HuH-7 (cell line): ENCODE results near the gene CCDC148.

Experiments
- DNase-seq: peaks from one replicate; pipeline ENCODE4 v3.0.0; 2011; ENCODE audit warnings: low spot score

CCDC148 gene

DNA sequence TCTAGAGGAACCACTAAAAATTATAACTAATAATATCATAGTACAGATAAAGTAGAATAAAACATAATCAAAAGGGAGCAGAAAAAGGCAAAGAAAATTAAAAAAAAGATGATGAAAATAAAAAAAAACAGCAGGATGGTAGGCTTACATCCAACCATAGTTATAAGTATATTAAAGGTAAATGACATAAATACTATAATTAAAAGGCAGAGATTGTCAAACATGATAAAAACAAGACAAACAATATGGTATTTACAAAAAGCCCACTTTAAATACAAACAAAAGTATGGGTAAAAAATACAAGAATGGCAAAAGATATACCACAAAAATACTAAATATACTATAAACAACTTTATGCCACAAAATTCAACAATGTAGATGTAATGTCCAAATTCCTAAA is 24.4 kb downstream of the CCDC148 start:
- no peak for DNase-seq

DNA sequence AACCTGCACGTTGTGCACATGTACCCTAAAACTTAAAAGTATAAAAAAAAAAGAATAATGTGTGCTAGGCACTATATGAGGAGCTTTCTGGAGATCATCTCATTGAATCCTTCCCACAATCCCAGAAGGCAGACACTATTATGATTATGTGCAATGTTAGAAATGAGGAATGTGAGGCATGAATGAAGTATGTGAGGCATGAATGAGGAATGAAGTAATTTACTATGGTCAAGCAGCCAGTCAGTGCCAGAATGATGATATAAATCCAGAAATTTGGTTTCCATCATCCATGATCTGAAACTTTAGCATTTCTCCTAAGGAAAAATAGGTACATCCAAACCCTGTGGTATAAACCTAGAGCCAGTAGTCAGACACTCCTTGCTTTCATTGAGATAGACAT is 42.0 kb downstream of the CCDC148 start:
- no peak for DNase-seq

DNA sequence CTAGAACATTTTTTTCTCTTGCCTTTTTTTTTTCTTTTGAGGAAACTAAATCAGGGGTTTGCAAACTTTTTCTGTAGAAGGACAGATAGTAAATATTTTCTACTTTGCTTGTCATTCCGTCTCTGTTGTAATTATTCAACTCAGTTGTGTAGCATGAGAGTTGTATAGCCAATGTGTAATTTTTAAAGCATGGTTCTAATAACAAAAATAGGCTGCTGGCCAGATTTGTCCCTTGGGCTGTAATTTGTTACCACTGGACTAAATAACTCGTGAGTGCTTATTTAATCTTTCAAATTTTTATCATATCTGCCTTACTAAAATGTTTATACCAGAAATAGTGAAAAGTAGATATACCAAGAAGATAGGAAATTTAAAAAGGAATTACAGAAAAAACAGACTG is 43.0 kb downstream of the CCDC148 start:
- no peak for DNase-seq

DNA sequence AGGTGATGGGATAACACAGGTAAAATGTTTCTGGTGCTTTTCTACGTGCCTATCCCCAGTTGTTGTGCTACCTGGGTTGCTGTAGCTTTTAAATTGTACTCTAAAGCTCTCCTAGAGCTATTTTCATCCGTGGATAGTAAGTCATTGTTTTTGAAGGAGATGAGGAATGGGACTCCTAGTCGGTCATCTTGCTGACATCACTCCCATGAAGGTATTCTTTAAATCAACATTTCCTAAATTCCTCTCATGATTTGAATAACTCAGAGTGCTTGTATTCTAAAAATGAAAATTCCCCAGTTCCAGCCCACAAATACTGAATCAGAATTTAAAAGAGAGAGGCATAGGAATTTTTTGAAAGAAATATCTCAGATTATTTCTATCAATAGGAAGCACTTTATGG is 44.3 kb downstream of the CCDC148 start:
- no peak for DNase-seq

DNA sequence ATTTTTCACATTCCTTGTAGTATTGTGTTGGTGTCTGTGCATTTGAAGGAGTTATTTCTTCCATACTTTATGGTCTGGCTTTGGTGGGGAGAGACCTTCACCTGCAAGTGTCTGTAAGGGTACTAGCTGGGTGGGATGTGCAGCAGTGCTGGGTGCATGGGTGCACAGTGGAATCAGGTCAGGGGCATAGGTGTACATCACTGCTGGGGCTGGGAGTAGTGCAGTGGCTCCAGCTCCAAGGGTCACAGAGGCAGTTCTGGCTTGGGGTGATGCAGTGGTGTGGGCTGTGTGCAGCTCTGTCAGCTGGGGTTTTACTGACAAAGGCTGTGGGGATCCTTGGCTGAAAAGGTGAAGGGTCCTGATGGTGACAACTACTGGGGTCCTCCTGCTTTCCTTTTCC is 44.8 kb downstream of the CCDC148 start:
- DNase-seq: no peak

DNA sequence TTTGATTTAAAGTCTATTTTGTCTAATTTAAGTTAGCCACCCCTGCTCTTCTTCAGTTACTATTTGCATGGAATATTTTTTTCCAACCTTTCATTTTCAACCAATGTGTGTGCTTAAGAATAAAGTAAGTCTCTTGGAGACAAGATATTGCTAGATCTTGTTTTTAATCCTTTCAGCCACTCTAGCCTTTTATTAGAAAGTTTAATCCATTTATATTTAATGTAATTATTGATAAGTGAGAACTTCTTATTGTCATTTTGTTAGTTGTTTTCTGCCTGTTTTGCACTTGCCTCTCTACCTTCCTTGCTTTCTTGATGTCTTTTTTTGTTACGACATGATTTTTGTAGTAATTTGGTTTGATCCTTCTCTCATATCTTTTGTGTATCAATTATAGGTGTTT is 46.4 kb downstream of the CCDC148 start:
- DNase-seq: no peak

DNA sequence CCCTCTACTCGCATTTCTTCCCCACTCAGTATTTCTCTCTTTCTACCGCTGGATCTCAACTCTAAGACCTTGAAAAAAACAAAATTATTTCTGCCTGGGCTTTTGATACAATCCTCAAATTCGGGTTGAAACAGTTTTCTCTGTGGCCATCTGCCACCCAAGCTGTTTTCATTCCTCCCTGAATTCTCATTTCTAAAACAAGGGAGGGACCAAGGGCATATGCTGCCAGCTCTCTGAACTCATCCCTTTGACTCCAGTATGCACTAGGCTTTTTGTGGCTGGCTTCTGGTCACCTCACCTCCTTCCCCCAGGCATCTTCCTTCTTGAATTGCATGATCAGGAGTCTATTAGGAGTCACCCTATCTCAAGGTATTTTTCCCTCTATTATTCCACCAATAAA is 49.5 kb downstream of the CCDC148 start:
- DNase-seq: no peak

DNA sequence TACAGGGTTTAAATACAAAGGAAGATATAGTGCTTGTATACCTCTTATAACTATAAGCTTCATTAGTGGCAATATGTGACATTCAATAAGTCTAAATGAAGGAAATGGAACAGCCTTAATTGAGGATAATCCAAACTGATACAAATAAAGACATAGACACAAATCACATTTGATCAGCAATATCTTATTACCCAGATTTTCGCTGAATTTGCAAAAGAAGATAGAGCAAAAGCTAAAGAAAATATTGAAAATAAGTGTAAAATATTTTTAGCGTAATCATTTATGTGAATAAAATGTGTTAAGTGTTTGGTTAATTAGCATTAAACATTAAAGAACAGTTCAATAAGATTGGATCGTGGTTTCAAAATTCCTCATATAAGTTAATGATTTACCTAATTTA is 51.2 kb downstream of the CCDC148 start:
- DNase-seq: no peak

DNA sequence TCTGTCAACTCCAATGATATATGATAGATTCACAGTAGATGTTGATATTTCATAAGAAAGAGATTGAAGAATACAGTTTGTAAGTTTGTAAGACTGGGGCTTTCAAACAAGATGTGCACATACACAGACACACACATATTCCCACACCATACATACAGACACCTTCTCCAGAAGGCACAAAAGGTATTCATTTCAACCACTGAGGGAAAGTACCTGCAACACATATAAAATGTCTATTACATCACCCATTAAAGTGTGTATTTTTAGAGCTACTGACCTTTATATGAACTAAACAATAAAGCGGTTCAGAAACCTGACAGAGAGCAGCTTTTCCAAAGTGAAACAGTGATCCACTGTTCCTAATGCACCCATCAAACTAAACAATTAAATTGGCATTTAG is 53.3 kb downstream of the CCDC148 start:
- no peak for DNase-seq

DNA sequence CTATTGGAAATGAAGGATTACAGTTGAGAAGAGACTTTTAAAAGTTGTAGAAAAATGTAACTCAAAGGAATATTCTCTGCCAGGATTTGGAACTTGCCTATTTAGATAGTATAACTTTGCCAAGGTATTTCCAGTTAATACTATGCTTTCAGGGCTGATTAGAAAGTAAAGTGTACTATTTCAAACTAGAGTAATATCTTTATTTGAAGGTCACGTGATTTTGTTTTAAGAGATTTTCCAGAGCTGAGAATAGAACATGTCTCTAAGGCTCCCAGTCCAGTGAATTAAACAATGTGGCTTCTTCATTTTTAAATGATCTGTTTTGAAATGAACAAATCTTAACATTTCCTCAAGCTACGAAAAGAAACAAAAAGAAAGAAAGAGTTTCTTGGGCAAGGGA is 53.9 kb downstream of the CCDC148 start:
- no peak for DNase-seq

DNA sequence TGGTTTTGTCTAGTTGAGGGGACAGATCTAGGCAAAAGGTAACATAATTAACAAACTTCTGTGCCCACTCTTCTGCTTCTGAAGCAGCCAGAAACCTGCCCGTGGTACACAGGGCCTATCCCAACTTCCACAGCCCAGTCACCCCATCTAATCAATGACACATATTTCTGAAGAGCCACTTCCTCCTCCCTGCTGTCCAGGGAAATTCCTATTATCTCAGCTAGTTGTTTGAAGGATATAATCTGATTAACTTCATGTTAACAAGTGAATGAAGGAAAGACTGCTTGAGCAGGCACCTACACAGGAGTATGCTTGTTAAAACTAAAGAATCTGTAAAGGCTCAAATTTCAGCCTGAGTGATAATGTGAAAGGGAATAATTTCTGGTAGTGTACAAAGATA is 61.4 kb downstream of the CCDC148 start:
- no peak for DNase-seq

DNA sequence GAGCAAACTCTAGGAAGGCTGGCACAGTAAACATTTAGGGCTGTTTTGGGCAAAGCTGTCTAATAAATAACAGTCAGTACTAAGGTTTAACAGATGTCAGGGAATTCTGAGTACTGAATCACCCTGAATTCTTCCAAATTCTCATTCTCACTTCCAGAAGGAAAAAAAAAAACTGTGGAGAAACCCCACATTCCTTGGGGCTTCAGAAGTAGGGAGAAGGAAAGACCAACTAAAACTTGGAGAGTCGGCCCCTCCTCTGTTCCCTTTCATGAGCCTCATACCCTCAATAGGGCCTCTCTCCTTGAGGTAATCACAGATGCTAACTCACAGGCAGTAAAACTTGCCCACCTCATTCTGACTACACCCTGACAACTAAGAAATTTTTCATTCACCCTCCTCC is 62.1 kb downstream of the CCDC148 start:
- no peak for DNase-seq

DNA sequence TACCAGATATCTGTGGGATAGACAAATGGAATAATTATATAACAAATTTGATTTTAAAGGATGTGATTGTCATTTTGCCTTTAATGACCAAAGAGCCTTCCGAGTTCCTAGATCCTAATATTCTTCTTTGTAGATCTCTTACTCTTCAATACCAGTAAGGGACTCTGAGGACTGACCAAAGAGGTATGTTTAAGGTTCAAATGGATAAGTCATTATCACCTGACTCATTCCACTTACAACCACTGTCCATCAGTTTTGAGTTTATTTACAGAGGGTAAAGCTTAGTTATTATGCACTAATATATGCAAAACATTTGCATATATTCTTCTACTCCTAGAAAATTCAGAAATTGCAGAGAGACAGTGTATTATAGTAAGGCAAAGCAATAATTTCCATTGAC is 62.7 kb downstream of the CCDC148 start:
- no peak for DNase-seq

DNA sequence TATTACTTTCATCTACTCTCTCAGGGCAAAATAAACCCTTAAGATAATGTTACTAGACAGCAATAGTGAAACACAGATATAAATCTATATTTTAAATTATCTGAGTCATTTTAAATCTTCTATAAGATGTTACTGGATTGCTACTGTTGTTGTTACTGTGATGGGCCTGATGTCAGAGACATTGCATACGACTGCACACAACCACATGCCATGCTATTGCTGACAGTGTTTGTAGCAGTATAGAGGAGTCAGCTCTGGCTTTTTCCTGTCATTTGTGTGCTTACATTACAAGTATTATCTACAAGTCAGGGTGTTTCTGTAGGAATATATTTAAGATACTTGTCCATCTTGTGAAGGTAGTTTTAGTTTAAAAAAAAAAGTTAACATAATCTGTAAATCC is 63.9 kb downstream of the CCDC148 start:
- DNase-seq: no peak

DNA sequence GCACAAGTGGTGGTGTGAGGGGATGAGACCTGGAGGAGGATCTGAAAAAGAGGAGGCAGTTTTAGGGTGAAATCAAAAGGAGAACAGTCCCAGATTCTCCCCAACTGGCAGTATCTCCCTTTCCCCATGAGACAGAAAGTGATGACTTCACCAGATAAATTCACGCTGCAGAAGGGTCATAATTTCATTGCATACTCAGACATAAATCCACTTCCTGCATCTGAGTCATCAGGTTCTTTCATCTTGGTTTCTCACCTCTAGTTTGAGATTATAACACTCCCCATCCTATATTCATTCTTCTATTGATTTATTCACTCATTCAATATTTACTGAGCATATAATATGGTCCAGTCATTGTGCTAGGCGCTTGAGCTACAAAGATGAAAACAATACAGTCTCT is 64.7 kb downstream of the CCDC148 start:
- no peak for DNase-seq

DNA sequence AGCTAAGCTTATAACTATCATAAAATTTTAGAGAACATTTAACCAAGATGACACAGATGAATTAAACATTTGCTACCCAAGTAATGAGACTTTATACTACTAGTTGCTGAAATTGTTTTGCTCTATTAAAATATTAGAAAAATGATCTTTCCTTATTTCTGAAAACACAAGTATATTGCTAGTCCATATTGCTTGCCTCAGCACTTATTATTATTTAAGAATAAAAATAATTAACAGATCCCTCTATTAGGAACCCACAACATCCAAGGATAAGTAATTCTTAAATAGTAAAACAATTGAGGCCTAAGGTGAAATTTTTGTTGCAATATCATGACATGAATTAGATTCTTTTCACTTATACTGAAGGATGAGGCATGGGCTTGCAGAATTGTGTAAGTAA is 65.2 kb downstream of the CCDC148 start:
- DNase-seq: no peak

DNA sequence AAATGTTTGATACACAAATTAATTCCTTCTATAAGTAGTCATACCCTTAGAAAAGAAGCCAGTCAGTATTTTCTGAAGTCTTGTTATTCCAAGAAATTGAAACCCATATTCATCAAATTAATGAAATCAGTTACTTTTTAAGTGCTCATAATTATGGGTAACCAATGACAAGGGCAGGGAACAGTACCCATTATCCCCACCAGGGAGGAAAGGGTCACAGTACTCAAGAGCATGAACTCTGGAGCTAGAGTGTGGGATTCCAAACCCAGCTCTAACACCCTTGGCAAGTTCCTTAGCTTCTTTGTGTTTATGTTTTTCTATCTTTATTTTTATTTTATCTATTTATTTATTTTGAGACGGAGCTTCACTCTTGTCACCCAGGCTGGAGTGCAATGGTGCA is 68.4 kb downstream of the CCDC148 start:
- no peak for DNase-seq

DNA sequence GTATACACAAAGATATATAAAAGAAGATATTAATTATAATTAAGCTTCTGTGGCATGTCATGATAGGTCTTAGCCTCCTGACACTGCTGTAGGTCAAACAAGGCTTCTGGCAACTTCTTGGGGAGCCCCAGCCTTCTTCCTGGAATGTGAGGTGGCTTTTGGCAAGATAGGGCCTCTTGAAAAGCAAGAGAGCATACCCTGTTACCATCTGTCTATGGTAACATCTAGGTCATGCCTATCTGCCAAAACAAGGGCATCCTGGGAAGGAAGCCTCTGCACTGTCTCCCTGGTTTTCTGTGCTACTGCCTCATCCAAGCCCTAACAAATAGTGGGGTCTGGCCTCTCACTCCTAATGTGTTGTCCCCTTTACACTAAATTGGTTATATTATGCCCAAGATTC is 70.9 kb downstream of the CCDC148 start:
- no peak for DNase-seq

DNA sequence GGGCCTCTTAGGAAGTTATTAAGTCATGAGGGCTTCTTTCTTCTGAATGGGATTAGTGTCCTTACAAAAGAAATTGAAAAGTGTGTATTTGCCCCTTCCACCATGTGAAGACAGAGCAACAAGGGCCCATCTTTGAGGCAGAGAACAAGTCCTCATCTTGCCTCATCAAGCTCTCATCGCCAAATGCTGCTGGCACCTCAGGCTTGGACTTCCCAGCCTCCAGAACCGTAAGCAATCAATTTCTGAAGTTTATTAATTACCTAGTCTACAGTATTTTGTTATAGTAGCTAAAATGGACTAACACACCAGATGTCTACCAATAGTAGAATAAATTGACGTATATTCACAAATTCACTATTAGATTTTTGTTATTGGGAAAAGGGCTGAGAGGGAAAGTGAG is 74.6 kb downstream of the CCDC148 start:
- DNase-seq: no peak

DNA sequence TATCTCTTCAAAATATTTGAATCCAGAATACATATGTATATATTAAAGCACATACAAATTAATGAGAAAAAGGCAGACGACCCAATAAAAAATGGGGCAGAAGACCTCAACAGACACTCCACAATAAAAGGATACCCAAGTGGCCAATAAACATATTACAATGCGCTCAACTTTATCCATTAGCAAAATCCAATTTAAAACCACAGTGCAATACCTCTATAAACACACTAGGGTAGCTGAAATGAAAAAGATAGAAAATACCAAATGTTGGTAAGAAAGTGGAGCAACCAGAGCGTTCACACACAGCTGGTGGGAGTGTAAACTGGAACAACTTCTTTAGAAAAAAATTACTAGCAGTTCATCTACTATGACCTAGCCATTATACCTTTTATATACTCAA is 75.3 kb downstream of the CCDC148 start:
- no peak for DNase-seq

DNA sequence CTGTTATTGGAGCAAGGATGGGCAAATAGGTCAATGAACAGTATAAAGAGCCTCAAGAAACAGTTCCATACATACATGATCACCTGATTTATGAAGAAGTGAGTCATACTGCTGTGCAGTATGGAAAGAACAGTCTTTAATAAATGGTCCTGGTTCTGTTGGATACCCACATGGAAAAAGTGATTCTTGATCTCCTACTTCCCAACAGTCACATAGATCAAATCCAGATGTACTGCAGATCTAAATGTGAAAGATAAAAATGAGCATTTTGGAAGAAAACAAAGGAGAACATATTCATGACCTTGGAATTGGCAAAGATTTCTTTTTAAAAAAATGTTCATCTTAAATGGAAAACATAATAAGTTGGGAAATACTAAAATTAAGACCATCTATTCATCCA is 75.8 kb downstream of the CCDC148 start:
- DNase-seq: no peak

DNA sequence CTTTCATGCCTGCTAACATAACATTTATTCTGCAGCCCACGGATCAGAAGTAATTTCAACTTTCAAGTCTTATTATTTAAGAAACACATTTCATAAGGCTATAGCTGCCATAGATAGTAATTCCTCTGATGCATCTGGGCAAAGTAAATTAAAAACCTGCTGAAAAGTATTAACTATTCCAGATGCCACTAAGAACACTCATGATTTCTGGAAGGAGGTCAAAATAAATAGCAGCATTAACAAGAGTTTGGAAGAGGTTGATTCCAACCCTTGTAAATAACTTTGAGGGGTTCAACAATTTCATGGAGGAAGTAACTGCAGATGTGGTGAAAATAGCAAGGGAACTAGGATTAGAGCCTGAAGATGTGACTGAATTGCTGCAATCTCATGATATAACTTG is 77.6 kb downstream of the CCDC148 start:
- no peak for DNase-seq

DNA sequence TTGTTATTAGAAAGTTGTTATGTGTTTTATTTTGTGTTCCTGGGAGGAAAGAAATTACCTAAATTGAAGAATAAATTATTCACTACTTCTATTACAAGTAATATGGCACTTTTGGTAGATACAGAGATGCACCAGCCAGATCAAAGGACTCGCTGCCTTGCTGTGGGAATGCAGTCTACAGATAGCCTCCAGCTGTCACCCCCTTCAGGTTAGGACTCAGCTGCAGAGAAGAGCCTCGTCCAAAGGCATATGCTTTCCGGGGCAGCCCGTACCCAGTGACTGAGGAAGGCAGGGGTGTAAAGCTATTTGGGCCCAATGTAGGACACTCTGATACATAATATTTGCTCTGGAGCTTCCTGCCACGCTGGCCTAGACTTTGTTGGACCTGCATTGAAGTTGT is 90.2 kb downstream of the CCDC148 start:
- no peak for DNase-seq

DNA sequence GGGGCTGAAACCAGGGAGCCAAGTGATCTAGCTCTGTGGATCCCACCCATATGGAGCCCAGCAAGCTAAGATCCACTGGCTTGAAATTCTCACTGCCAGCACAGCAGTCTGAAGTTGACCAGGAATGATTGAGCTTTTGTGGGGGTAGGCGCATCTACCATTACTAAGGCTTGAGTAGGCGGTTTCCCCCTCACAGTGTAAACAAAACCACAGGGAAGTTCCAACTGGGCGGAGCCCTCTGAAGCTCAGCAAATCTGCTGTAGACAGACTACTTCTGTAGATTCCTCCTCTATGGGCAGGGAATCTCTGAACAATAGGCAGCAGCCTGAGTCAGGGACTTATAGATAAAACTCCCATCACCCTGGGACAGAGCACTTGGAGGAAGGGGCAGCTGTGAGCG is 96.7 kb downstream of the CCDC148 start:
- DNase-seq: no peak

DNA sequence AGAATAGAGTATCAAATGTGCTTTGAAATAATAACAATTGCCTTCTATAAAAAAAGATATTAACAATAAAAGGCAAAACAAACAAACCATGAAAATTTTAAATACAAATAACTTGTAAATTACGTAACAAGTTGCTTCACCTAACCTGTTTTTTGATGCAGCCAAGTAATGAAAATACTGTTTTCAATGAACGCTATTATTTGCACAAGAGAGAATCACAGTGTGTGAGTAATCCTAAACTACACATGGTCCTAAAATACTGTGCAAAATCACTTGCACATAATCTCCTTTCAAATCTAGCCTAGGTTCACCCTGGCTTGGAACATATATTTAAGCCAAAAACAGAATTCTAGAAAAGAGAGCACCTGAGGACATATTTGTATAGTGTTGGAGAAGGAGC is 98.9 kb downstream of the CCDC148 start:
- DNase-seq: no peak

DNA sequence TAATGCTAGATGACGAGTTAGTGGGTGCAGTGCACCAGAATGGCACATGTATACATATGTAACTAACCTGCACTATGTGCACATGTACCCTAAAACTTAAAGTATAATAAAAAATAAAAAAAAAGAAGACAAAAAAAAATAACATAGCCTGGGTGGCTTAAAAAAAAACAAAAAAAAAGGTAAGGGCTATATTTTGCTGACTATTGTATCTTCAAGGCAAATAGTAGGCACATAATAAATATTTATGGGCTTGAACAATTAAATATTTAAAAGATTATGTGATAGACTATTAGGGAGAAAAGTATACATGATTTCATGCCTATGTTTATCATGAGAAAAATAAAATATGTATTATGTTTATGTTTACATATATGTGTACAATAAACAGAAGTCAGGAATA is 99.4 kb downstream of the CCDC148 start:
- DNase-seq: no peak
